PFSK-1 (cell line): ENCODE measurements around the gene AP1B1.

Source experiments
- FOXP2 ChIP-seq: optimal IDR thresholded peaks from 2 replicates; pipeline ENCODE3; 2011; ENCODE audit warnings: borderline replicate concordance, control low read depth, inconsistent platforms; ENCODE audit not compliant: insufficient read depth; ENCODE audit errors: extremely low read length, extremely low read depth
- POLR2AphosphoS5 ChIP-seq: IDR thresholded peaks from 2 replicates; pipeline ENCODE4 v1.6.1; 2012; ENCODE audit warnings: low read depth, mild to moderate bottlenecking, control low read depth, low read length, moderate library complexity
- REST ChIP-seq, 2 experiments: IDR thresholded peaks; 2 replicates each; pipeline versions ENCODE4 v1.6.1 to v1.8.0; 2011 to 2012; ENCODE audit warnings: low read depth in 2 of 2, low read length in 2 of 2, control low read depth in 1 of 2, inconsistent platforms in 1 of 2, mild to moderate bottlenecking in 1 of 2, moderate library complexity in 1 of 2; ENCODE audit not compliant: insufficient read depth in 1 of 2
- SIN3A ChIP-seq: IDR thresholded peaks from 2 replicates; pipeline ENCODE4 v1.6.1; 2012; ENCODE audit warnings: mild to moderate bottlenecking, low read length, moderate library complexity, borderline replicate concordance; ENCODE audit not compliant: insufficient read depth
- TAF1 ChIP-seq: IDR thresholded peaks from 2 replicates; pipeline ENCODE4 v1.6.1; 2012; ENCODE audit warnings: low read length, control low read depth, borderline replicate concordance; ENCODE audit not compliant: insufficient read depth

The AP1B1 gene

GRCh38 chr22:29396126-29396525, 7.8 kb upstream of the AP1B1 start:
- no peak for TF ChIP-seq TAF1
- TF ChIP-seq REST (IDR thresholded peaks at IDR 0.05; ENCODE audit: insufficient read depth in 1 of 2, low read depth in 2 of 2, low read length in 2 of 2) = no peak
- no peak for TF ChIP-seq FOXP2
- TF ChIP-seq SIN3A = no peak
- no peak for TF ChIP-seq POLR2AphosphoS5

DNA sequence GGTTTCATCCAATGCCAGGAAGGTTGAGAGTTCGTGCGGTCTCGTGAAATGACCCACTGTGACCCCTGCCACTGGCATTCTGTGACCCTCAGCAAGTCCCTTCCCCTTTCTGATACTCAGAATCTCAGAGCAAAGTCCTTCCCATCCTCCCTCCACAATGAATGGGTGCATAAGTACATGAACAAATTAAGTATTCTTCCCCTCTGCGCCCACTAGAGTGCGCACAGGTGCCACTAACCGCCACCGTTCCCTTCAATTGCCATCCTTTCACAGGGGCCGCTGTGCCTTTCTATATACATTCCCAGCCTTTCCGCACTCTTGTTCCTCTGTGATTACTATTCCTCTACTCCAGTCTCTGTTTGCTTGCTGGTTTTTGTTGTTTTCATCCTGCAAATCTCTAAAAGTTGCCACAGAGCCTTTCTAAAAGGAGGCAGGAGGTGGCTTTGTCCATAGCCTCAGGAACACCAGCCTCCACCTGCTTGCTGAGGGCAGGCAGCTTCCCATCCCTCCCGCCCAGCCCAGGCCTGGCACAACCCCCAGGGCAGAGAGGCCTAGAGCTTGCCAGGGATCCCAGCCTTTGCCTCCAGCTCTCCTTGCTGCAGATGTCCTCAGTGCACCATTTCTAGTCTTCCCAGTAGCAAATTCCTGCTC, 6.7 kb upstream of the AP1B1 start:
- TF ChIP-seq REST (IDR thresholded peaks at IDR 0.05; ENCODE audit: insufficient read depth in 1 of 2, low read depth in 2 of 2, low read length in 2 of 2) (no peak), TAF1 (no peak), POLR2AphosphoS5 (no peak), FOXP2 (no peak), SIN3A (no peak)

- no peak for TF ChIP-seq FOXP2
- TF ChIP-seq REST (IDR thresholded peaks at IDR 0.05; ENCODE audit: insufficient read depth in 1 of 2, low read depth in 2 of 2, low read length in 2 of 2) = no peak
- no peak for TF ChIP-seq POLR2AphosphoS5
- TF ChIP-seq SIN3A = no peak
- no peak for TF ChIP-seq TAF1
These were observed 4.7 kb upstream of the AP1B1 start for GRCh38 chr22:29393019-29393608.

DNA sequence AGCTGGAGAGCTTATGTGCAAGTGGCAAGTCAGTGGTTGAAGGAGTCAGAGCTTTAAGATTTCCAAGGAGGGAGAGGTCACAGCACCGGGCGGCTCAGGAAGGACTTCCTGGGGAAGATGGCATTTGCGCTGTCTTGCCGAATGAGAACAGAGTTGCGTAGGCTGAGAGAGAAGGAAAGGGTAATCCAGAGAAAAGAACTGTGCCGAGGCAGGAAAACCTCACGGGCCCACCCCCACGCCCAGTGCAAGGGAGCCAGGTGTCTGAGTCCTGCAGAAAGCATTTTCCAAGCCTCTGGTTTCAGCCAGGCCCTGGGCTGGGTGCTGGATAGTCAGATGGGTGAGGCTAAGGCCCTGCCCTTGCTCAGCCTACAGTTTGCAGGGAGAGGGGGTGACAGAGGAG, 3.2 kb upstream of the AP1B1 start:
- TF ChIP-seq TAF1 = no peak
- no peak for TF ChIP-seq REST (IDR thresholded peaks at IDR 0.05; ENCODE audit: insufficient read depth in 1 of 2, low read depth in 2 of 2, low read length in 2 of 2)
- no peak for TF ChIP-seq FOXP2
- TF ChIP-seq SIN3A = no peak
- TF ChIP-seq POLR2AphosphoS5 = no peak
